HepG2 (cell line): Measurements from ENCODE around the gene LAMB2. TPM values are rescaled to one million over a fixed set of nuclear protein-coding genes. Genes with fewer than 3 reads are reported as not detected.

Experiments
- BORCS8-MEF2B ChIP-seq: sonication (generic); formaldehyde crosslinking; IDR thresholded peaks from 2 replicates; pipeline ENCODE4 v1.8.0; 2022; ENCODE audit warnings: mild to moderate bottlenecking, missing genetic modification reagents
- DMAP1 ChIP-seq: IDR thresholded peaks from 2 replicates; pipeline ENCODE4 v1.6.1; 2016
- IRX3 ChIP-seq: sonication (generic); formaldehyde crosslinking; IDR thresholded peaks from 2 replicates; pipeline ENCODE4 v1.8.1; 2023; ENCODE audit warnings: mild to moderate bottlenecking, low read depth, missing genetic modification reagents, borderline replicate concordance
- MYNN ChIP-seq: sonication (generic); formaldehyde crosslinking; IDR thresholded peaks from 2 replicates; pipeline ENCODE4 v1.4.0; 2020; ENCODE audit warnings: mild to moderate bottlenecking, low read depth, missing genetic modification reagents
- NFIC ChIP-seq: IDR thresholded peaks from 2 replicates; pipeline ENCODE4 v1.6.1; 2012; ENCODE audit warnings: mild to moderate bottlenecking, low read length, inconsistent platforms
- POLR2G ChIP-seq: fragments of 200-400 bp; formaldehyde crosslinking; IDR thresholded peaks from 2 replicates; pipeline ENCODE4 v1.6.1; 2018; ENCODE audit warnings: mild to moderate bottlenecking, low read depth, low read length, moderate library complexity
- SAP130 ChIP-seq: IDR thresholded peaks from 2 replicates; pipeline ENCODE4 v1.6.1; 2016; ENCODE audit warnings: low read depth
- SOX6 ChIP-seq, 2 experiments: fragments of 450-650 bp in 1 of 2; sonication (generic) in 1 of 2; formaldehyde crosslinking in 1 of 2; IDR thresholded peaks; 2 replicates each; pipeline versions ENCODE4 v1.4.0 to v1.6.1; 2017 to 2020; ENCODE audit warnings: antibody characterized with exemption in 1 of 2, mild to moderate bottlenecking in 1 of 2, missing genetic modification reagents in 1 of 2
- ZNF256 ChIP-seq: sonication (generic); formaldehyde crosslinking; conservative IDR thresholded peaks from 2 replicates; pipeline ENCODE4 v1.4.0; 2020; ENCODE audit warnings: missing genetic modification reagents
- ZNF510 ChIP-seq: sonication (generic); formaldehyde crosslinking; IDR thresholded peaks from 2 replicates; pipeline ENCODE4 v1.4.0; 2020; ENCODE audit warnings: low read depth, mild to moderate bottlenecking, missing genetic modification reagents
- ZNF558 ChIP-seq: sonication (generic); formaldehyde crosslinking; IDR thresholded peaks from 2 replicates; pipeline ENCODE4 v1.9.0; 2022; ENCODE audit warnings: mild to moderate bottlenecking, missing genetic modification reagents, borderline replicate concordance
- polyA plus RNA-seq, 8 experiments: library from polyadenylated mRNA; depleted of rRNA in 3 of 8; stranded (reverse) in 7 of 8; unstranded in 1 of 8; fragments of >200 nt; fragmentation: Illumina TruSeq in 4 of 8; extraction: Trizol in 4 of 8; gene quantifications; 2 replicates each; pipeline versions ENCODE4 v1.2.1 to v1.2.3, GENCODE V29; 2011 to 2016; ENCODE audit warnings: low read depth in 4 of 8, missing spikeins in 1 of 8, mixed read lengths in 1 of 8; ENCODE audit not compliant: insufficient read depth in 1 of 8
- total RNA-seq, 5 experiments: library from RNA; depleted of rRNA; stranded (reverse); fragments of >200 nt; fragmentation: Illumina TruSeq; extraction: Trizol; gene quantifications; 2 replicates each; pipeline ENCODE4 v1.2.3, GENCODE V29; 2016; ENCODE audit warnings: low read depth in 1 of 5
- TF ChIP-seq, protein P1 (sequence below), 2 experiments: sonication (generic) in 1 of 2; formaldehyde crosslinking in 1 of 2; IDR thresholded peaks; 2 replicates each; pipeline versions ENCODE4 v1.6.1 to v1.9.0; 2014 to 2022; ENCODE audit warnings: antibody characterized with exemption in 1 of 2, borderline replicate concordance in 1 of 2, inconsistent platforms in 1 of 2, low read depth in 1 of 2, missing genetic modification reagents in 1 of 2
- TF ChIP-seq, protein P2 (sequence below): sonication (generic); formaldehyde crosslinking; IDR thresholded peaks from 2 replicates; pipeline ENCODE4 v1.4.0; 2020; ENCODE audit warnings: missing genetic modification reagents, borderline replicate concordance
- TF ChIP-seq, protein P3 (sequence below): sonication (generic); formaldehyde crosslinking; IDR thresholded peaks from 2 replicates; pipeline ENCODE4 v1.5.1; 2020; ENCODE audit warnings: mild to moderate bottlenecking, missing genetic modification reagents, moderate library complexity

Gene LAMB2
- total and polyA plus RNA-seq, 2 of the 13 experiments (the other 11 are each of a cell fraction or from before 2014, with no cell fraction given), result 208 to 443 TPM

DNA sequence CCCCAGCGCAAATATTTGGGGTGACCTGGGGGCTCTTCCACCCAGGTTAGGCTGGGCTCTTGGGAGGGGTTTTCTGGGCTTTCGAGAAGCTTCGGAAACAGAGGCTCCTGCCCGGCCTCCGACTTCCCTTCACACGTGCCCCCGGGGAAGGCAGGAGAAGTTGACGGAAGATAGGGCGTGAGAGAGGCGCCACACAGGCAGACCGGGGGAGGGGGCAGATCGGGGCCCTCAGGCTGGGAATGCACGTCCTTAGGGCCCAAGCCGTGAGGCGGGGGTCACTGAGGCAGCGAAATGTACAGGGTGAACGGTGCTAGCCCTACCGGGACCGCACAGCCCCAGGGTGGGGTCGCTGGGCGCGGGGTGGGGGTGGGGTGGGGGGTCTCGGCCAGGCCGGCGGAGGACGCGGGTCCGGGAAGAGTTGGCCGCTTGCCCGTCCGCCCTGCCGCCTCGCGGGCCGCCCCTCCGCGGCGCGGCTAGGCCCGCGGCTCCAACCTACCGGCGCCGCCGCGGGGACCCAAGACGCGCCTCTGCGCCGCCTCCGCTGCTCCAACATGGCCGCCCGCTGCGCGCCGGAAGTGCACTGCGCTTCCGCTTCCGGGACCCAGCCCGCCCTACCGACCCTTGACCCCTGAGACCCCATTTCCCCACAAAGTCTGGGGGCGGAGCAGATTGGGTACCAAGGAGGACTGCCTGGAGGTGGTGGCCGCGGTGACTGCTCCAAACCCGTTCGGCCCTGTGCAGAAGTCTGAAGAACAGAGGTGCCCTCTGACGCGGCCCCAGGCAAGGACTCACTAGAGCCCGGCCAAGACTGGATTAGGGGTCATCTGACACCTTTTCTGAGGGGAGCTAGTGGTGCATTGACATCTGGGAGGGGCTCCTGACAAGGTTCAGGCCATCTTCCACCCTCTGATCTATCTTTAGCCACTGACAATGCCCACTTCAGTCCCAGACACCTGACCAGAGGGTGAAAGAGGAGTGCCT is 33.2 kb upstream of the LAMB2 start, which contains the start of gene CCDC71 (continued):
- TF ChIP-seq ZNF256 (CRISPR knock-in tag) (no peak), SOX6 (IDR thresholded peaks at IDR 0.05) (no peak), SOX6 (CRISPR knock-in tag; IDR thresholded peaks at IDR 0.05) (no peak; the same call in 1 of the 2 replicates), MYNN (CRISPR knock-in tag) (no peak), SAP130 (CRISPR knock-in tag) (peak; percentile 75), ZNF558 (CRISPR knock-in tag) (no peak; the same call in 1 of the 2 replicates), POLR2G (peak; percentile 77), ZNF510 (CRISPR knock-in tag) (no peak), BORCS8-MEF2B (no peak), DMAP1 (CRISPR knock-in tag) (peak; percentile 79), IRX3 (CRISPR knock-in tag) (no peak; the same call in 1 of the 2 replicates), NFIC (no peak)
- TF ChIP-seq, protein P1, sequence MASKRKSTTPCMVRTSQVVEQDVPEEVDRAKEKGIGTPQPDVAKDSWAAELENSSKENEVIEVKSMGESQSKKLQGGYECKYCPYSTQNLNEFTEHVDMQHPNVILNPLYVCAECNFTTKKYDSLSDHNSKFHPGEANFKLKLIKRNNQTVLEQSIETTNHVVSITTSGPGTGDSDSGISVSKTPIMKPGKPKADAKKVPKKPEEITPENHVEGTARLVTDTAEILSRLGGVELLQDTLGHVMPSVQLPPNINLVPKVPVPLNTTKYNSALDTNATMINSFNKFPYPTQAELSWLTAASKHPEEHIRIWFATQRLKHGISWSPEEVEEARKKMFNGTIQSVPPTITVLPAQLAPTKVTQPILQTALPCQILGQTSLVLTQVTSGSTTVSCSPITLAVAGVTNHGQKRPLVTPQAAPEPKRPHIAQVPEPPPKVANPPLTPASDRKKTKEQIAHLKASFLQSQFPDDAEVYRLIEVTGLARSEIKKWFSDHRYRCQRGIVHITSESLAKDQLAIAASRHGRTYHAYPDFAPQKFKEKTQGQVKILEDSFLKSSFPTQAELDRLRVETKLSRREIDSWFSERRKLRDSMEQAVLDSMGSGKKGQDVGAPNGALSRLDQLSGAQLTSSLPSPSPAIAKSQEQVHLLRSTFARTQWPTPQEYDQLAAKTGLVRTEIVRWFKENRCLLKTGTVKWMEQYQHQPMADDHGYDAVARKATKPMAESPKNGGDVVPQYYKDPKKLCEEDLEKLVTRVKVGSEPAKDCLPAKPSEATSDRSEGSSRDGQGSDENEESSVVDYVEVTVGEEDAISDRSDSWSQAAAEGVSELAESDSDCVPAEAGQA (IDR thresholded peaks at IDR 0.05; ENCODE audit: low read depth), result peak; percentile 97
- TF ChIP-seq, protein P1 (CRISPR knock-in tag; IDR thresholded peaks at IDR 0.05; ENCODE audit: borderline replicate concordance), result no peak
- TF ChIP-seq, protein P2, sequence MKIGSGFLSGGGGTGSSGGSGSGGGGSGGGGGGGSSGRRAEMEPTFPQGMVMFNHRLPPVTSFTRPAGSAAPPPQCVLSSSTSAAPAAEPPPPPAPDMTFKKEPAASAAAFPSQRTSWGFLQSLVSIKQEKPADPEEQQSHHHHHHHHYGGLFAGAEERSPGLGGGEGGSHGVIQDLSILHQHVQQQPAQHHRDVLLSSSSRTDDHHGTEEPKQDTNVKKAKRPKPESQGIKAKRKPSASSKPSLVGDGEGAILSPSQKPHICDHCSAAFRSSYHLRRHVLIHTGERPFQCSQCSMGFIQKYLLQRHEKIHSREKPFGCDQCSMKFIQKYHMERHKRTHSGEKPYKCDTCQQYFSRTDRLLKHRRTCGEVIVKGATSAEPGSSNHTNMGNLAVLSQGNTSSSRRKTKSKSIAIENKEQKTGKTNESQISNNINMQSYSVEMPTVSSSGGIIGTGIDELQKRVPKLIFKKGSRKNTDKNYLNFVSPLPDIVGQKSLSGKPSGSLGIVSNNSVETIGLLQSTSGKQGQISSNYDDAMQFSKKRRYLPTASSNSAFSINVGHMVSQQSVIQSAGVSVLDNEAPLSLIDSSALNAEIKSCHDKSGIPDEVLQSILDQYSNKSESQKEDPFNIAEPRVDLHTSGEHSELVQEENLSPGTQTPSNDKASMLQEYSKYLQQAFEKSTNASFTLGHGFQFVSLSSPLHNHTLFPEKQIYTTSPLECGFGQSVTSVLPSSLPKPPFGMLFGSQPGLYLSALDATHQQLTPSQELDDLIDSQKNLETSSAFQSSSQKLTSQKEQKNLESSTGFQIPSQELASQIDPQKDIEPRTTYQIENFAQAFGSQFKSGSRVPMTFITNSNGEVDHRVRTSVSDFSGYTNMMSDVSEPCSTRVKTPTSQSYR, result no peak
- TF ChIP-seq, protein P3, sequence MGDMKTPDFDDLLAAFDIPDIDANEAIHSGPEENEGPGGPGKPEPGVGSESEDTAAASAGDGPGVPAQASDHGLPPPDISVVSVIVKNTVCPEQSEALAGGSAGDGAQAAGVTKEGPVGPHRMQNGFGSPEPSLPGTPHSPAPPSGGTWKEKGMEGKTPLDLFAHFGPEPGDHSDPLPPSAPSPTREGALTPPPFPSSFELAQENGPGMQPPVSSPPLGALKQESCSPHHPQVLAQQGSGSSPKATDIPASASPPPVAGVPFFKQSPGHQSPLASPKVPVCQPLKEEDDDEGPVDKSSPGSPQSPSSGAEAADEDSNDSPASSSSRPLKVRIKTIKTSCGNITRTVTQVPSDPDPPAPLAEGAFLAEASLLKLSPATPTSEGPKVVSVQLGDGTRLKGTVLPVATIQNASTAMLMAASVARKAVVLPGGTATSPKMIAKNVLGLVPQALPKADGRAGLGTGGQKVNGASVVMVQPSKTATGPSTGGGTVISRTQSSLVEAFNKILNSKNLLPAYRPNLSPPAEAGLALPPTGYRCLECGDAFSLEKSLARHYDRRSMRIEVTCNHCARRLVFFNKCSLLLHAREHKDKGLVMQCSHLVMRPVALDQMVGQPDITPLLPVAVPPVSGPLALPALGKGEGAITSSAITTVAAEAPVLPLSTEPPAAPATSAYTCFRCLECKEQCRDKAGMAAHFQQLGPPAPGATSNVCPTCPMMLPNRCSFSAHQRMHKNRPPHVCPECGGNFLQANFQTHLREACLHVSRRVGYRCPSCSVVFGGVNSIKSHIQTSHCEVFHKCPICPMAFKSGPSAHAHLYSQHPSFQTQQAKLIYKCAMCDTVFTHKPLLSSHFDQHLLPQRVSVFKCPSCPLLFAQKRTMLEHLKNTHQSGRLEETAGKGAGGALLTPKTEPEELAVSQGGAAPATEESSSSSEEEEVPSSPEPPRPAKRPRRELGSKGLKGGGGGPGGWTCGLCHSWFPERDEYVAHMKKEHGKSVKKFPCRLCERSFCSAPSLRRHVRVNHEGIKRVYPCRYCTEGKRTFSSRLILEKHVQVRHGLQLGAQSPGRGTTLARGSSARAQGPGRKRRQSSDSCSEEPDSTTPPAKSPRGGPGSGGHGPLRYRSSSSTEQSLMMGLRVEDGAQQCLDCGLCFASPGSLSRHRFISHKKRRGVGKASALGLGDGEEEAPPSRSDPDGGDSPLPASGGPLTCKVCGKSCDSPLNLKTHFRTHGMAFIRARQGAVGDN (CRISPR knock-in tag), result peak; percentile 86
